Measurements from ENCODE around the gene CDS2.

The CDS2 gene

GRCh38 chr20:5172167-5172601, 45.4 kb downstream of the CDS2 start:
- no peak overlapping the region for H3K9ac ChIP-seq (ENCODE audit: low read length)
- TF ChIP-seq CTCF (IDR thresholded peaks at IDR 0.05; ENCODE audit: low read length) (no peak), EZH2 (IDR thresholded peaks at IDR 0.05; ENCODE audit: borderline replicate concordance, low read length) (no peak)
- H3K4me1 ChIP-seq (ENCODE audit: insufficient read depth, low read length, severe bottlenecking) = peaks cover 19% of the 10 kb centered on the region

GRCh38 chr20:5172903-5173463, 46.2 kb downstream of the CDS2 start:
- Histone ChIP-seq H3K36me3 (ENCODE audit: insufficient read depth, low read length) (peaks cover 22% of the 10 kb centered on the region; the same call in 1 of the 2 replicates), H3K4me2 (ENCODE audit: low read length) (no peak overlapping the region), H3K4me1 (ENCODE audit: insufficient read depth, low read length, severe bottlenecking) (peaks cover 11% of the 10 kb centered on the region), H3K79me2 (ENCODE audit: insufficient read depth, low read length) (no peaks in the 10 kb centered on the region), H3K9me3 (ENCODE audit: low read length) (no peaks in the 10 kb centered on the region), H3K27ac (ENCODE audit: low read depth, low read length, poor library complexity, severe bottlenecking) (no peak overlapping the region), H3K4me3 (ENCODE audit: low read depth, low read length, poor library complexity, severe bottlenecking) (no peak overlapping the region), H3K9ac (ENCODE audit: low read length) (no peak overlapping the region), H4K20me1 (ENCODE audit: insufficient read depth, low read length) (no peaks in the 10 kb centered on the region), H2AFZ (ENCODE audit: low read length) (no peak overlapping the region), H3K27me3 (ENCODE audit: insufficient read depth, low read length) (no peaks in the 10 kb centered on the region), H3F3A (ENCODE audit: insufficient read depth, low read length) (no peaks in the 10 kb centered on the region), H3K9me2 (ENCODE audit: low read depth, low read length) (no peaks in the 10 kb centered on the region)
- TF ChIP-seq CTCF (IDR thresholded peaks at IDR 0.05; ENCODE audit: low read length) = no peak
- TF ChIP-seq EZH2 (IDR thresholded peaks at IDR 0.05; ENCODE audit: borderline replicate concordance, low read length) = no peak

More at GRCh38 chr20:5172167-5172601, 45.4 kb downstream of the CDS2 start:
- Histone ChIP-seq H3K9me2 (ENCODE audit: low read depth, low read length) (no peaks in the 10 kb centered on the region), H3K4me2 (ENCODE audit: low read length) (no peak overlapping the region), H3K79me2 (ENCODE audit: insufficient read depth, low read length) (no peaks in the 10 kb centered on the region), H3K27me3 (ENCODE audit: insufficient read depth, low read length) (no peaks in the 10 kb centered on the region), H3K36me3 (ENCODE audit: insufficient read depth, low read length) (peaks cover 18% of the 10 kb centered on the region; the same call in 1 of the 2 replicates), H4K20me1 (ENCODE audit: insufficient read depth, low read length) (no peaks in the 10 kb centered on the region), H3K9me3 (ENCODE audit: low read length) (no peaks in the 10 kb centered on the region), H3K4me3 (ENCODE audit: low read depth, low read length, poor library complexity, severe bottlenecking) (no peak overlapping the region), H2AFZ (ENCODE audit: low read length) (no peak overlapping the region), H3F3A (ENCODE audit: insufficient read depth, low read length) (no peaks in the 10 kb centered on the region), H3K27ac (ENCODE audit: low read depth, low read length, poor library complexity, severe bottlenecking) (no peak overlapping the region)

- Histone ChIP-seq H3F3A (ENCODE audit: insufficient read depth, low read length) (no peaks in the 10 kb centered on the region), H3K9me3 (ENCODE audit: low read length) (no peaks in the 10 kb centered on the region), H3K79me2 (ENCODE audit: insufficient read depth, low read length) (no peaks in the 10 kb centered on the region), H3K36me3 (ENCODE audit: insufficient read depth, low read length) (peaks cover 22% of the 10 kb centered on the region; the same call in 1 of the 2 replicates), H3K4me3 (ENCODE audit: low read depth, low read length, poor library complexity, severe bottlenecking) (no peak overlapping the region), H4K20me1 (ENCODE audit: insufficient read depth, low read length) (no peaks in the 10 kb centered on the region), H3K9ac (ENCODE audit: low read length) (no peak overlapping the region), H3K9me2 (ENCODE audit: low read depth, low read length) (no peaks in the 10 kb centered on the region), H3K27me3 (ENCODE audit: insufficient read depth, low read length) (no peaks in the 10 kb centered on the region), H3K4me2 (ENCODE audit: low read length) (no peak overlapping the region), H3K4me1 (ENCODE audit: insufficient read depth, low read length, severe bottlenecking) (peaks cover 6% of the 10 kb centered on the region), H3K27ac (ENCODE audit: low read depth, low read length, poor library complexity, severe bottlenecking) (no peak overlapping the region), H2AFZ (ENCODE audit: low read length) (no peak overlapping the region)
- TF ChIP-seq EZH2 (IDR thresholded peaks at IDR 0.05; ENCODE audit: borderline replicate concordance, low read length) (no peak), CTCF (IDR thresholded peaks at IDR 0.05; ENCODE audit: low read length) (no peak)
These were observed 46.9 kb downstream of the CDS2 start for GRCh38 chr20:5173751-5174150.

All from OCI-LY1 (cell line).